Adipocyte (in vitro differentiated cells): ENCODE results near the gene PLEKHG3.

Source experiments
- DNase-seq: peaks from one replicate; pipeline ENCODE4 v3.0.0-alpha.2; 2015; ENCODE audit warnings: low read depth
- H3K27me3 ChIP-seq: replicated peaks from 2 replicates; pipeline ENCODE4 v1.7.0; 2013; ENCODE audit warnings: mild to moderate bottlenecking, low read length, moderate library complexity; ENCODE audit not compliant: control insufficient read depth, insufficient read depth
- H3K36me3 ChIP-seq: 2 replicates; pipeline ENCODE4 v1.7.0; 2013; ENCODE audit warnings: low read length, mild to moderate bottlenecking, moderate library complexity; ENCODE audit not compliant: control insufficient read depth, insufficient read depth, severe bottlenecking
- H3K4me1 ChIP-seq: 2 replicates; pipeline ENCODE4 v1.7.0; 2013; ENCODE audit warnings: mild to moderate bottlenecking, low read length, moderate library complexity; ENCODE audit not compliant: control insufficient read depth, insufficient read depth
- H3K4me3 ChIP-seq: 2 replicates; pipeline ENCODE4 v1.7.0; 2013; ENCODE audit warnings: mild to moderate bottlenecking, low read length, moderate library complexity
- H3K9ac ChIP-seq: 2 replicates; pipeline ENCODE4 v1.7.0; 2013; ENCODE audit warnings: mild to moderate bottlenecking, low read length, moderate library complexity
- H3K9me3 ChIP-seq: 2 replicates; pipeline ENCODE4 v1.7.0; 2013; ENCODE audit warnings: mild to moderate bottlenecking, low read length, moderate library complexity; ENCODE audit not compliant: control insufficient read depth

The PLEKHG3 gene

DNA sequence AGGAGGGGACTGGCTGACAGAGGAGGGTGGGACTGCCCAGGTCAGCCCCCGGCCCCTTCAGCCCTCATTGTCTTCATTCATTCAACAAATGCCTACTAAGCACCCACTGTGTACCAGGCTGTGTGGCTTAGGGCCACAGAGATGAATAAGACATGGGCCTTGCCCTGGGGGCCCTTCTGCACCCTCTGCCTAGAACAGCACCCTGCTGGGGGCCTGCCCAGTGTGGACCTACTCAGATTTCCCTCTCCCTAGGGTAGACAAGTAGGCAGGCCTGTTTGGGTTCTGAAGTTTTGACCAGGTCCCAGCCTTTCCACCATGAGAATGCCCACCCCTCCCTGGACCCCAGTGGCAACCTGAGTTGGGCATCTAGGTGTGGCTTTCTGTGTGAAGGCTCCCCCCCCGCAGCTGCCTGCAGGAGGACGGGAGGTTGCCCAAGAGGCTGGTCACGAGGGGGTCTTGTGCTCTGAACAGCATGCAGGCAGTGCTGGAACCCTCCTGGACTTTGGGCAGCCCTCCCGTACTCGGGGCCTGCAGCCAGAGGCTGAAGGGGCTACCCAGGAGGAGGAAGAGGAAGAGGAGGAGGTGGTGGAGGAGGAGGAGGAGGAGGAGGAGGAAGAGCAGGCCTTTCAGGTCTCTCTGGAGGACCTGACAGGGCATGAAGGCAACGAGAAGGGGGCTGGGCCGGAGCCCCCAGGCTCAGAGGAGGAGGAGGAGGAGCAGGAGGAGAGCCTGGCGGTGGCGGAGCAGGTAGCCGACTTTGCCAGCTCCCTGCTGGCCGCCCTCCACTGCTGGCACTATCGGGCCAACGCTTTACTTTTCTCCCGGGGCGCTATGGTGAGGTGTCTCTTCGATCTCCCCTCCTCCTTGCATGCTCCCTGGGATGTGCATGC is 33.4 kb downstream of the PLEKHG3 start:
- H3K27me3 ChIP-seq: peaks cover 4% of the 10 kb centered on the region
- H3K36me3 ChIP-seq: peaks cover 24% of the 10 kb centered on the region
- H3K9me3 ChIP-seq: no peaks in the 10 kb centered on the region
- DNase-seq: no peak
- H3K9ac ChIP-seq: no peak overlapping the region
- H3K4me3 ChIP-seq: no peak overlapping the region
- no peaks in the 10 kb centered on the region for H3K4me1 ChIP-seq

DNA sequence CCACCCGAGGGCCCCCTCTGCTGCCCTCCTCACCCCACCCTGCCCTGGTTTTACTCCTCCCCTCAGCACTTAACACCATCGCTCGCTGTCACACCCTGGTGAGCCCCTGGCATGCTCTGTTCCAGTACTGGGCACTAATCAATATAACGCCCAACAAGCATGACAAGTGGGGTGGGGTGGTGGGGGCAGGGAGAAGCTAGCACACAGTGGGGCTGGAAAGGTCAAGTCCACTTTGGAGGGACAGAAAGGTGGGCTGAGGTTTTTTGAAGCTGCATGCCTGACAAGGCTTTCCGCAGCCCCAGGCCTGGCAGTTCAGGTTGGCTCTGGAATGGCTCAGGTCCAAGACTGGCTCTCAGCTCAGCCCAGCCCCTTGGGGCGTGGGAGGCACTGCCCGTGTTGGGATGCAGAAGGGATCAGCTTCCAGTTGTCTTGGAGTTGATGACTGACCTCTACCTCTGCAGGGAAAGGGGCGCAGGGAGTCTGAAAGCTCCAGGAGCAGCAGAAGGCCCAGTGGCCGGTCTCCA is 34.1 kb downstream of the PLEKHG3 start:
- no peak overlapping the region for H3K9ac ChIP-seq
- DNase-seq: no peak
- H3K36me3 ChIP-seq: peaks cover 24% of the 10 kb centered on the region
- H3K4me1 ChIP-seq: no peaks in the 10 kb centered on the region
- H3K27me3 ChIP-seq: peaks cover 4% of the 10 kb centered on the region
- no peak overlapping the region for H3K4me3 ChIP-seq
- no peaks in the 10 kb centered on the region for H3K9me3 ChIP-seq

DNA sequence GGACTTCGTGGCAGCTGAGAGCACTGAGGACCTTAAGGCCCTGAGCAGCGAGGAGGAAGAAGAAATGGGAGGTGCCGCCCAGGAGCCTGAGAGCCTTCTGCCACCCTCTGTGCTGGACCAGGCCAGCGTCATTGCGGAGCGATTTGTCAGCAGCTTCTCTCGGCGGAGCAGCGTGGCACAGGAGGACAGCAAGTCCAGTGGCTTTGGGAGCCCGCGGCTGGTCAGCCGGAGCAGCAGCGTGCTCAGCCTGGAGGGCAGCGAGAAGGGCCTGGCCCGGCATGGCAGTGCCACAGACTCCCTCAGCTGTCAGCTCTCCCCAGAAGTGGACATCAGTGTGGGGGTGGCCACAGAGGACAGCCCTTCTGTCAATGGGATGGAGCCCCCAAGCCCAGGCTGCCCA is 37.0 kb downstream of the PLEKHG3 start:
- peaks cover 6% of the 10 kb centered on the region for H3K9me3 ChIP-seq
- peaks cover 5% of the 10 kb centered on the region for H3K4me1 ChIP-seq
- peaks cover 4% of the 10 kb centered on the region for H3K27me3 ChIP-seq
- no peak for DNase-seq
- peaks cover 29% of the 10 kb centered on the region for H3K36me3 ChIP-seq
- no peak overlapping the region for H3K4me3 ChIP-seq
- no peak overlapping the region for H3K9ac ChIP-seq

DNA sequence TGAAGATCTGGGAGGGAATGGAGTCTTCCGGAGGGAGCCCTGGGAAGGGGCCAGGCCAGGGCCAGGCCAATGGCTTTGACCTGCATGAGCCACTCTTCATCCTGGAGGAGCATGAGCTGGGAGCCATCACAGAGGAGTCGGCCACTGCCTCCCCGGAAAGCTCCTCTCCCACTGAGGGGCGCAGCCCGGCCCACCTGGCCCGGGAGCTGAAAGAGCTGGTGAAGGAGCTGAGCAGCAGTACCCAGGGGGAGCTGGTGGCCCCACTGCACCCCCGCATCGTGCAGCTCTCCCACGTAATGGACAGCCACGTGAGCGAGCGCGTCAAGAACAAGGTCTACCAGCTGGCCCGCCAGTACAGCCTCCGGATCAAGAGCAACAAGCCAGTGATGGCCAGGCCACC is 37.7 kb downstream of the PLEKHG3 start:
- DNase-seq: no peak
- H3K9ac ChIP-seq: no peak overlapping the region
- peaks cover 29% of the 10 kb centered on the region for H3K36me3 ChIP-seq
- peaks cover 6% of the 10 kb centered on the region for H3K27me3 ChIP-seq
- H3K9me3 ChIP-seq: peaks cover 6% of the 10 kb centered on the region
- no peak overlapping the region for H3K4me3 ChIP-seq
- peaks cover 5% of the 10 kb centered on the region for H3K4me1 ChIP-seq

DNA sequence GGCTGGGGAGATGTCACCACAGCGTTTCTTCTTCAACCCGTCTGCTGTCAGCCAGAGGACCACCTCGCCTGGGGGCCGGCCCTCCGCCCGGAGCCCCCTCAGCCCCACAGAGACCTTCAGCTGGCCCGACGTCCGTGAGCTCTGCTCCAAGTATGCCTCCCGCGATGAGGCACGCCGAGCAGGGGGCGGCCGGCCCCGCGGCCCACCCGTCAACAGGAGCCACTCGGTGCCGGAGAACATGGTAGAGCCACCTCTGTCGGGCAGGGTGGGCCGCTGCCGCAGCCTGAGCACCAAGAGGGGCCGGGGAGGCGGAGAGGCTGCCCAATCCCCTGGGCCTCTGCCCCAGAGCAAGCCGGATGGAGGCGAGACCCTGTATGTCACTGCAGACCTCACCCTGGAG is 38.8 kb downstream of the PLEKHG3 start:
- Histone ChIP-seq H3K9ac (no peak overlapping the region), H3K36me3 (peaks cover 29% of the 10 kb centered on the region), H3K9me3 (peaks cover 6% of the 10 kb centered on the region), H3K4me1 (peaks cover 5% of the 10 kb centered on the region), H3K27me3 (peaks cover 10% of the 10 kb centered on the region), H3K4me3 (no peak overlapping the region)
- DNase-seq: no peak

DNA sequence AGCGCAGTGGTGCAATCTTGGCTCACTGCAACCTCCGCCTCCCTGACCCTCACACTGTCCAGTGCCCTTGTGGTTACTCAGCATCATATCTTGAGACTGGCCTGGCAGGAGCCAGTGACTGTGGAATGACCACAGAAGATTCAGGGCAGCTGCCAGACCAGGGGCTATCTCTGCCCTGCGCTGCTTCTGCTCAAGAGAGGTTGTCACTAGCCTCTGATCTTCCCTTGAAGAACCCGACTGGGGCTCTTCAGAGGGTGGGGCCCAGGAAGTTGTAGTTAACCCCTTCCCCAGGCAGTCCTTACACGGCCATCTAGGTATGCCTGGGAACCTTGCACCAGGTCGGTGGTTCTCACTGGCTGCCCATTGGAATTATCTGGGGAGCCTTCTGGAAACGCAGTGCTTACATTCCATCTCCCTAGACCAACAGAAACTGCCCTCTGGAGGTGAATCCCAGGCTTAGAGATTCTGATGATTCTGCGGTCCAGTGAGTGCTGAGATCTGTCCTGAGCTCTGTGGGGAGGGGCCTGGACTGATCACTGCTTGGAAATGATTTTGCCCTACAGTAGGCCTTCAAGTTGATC is 41.4 kb downstream of the PLEKHG3 start:
- Histone ChIP-seq H3K9me3 (peaks cover 6% of the 10 kb centered on the region), H3K36me3 (peaks cover 20% of the 10 kb centered on the region), H3K27me3 (peaks cover 6% of the 10 kb centered on the region), H3K4me3 (no peak overlapping the region), H3K4me1 (peaks cover 5% of the 10 kb centered on the region), H3K9ac (no peak overlapping the region)
- no peak for DNase-seq

DNA sequence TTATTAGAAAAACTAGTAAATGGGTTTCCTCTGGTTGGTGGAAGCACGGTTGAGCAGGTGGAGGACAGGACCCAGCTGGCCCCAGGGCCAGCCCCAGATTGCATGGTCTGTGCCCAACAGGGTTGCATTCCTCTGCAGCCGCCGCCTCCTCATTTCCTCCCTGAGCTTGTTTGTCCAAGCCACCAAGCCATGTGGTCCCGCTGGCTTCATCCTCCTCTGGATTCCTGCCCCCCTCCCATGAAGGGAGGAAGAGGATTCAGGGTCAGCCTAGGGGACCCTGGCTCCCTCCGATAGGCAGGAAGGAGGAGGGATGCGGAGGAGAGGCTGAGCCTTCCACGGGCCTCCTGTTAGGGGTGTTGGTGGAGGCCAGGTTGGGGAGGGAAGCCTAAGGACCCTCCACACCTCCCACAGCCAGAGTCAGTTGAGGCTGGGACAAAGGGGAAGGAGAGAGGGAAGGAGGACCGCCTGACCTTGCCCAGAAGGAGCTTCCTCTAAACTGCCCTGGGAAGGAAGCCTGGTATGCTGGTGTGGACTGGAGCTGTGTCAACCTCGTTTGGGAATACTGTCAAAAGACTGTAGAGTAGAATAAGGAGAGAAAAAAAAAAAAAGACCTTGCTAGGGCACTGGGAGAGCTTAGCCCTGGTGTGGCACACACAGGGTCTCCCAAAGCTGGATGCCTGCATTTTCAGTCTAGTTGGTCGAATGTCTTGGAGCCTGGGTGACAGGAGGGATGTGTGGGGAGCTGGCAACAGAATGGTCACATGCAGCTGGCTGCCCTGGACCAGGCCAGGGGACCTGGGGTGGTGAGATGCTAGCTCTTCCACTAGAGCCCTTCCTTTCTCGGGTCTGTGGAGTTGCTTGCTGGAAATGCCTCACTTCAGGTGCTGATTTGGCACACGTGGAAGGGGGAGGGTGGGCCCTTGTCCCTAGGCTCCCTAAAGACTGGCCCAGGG is 42.4 kb downstream of the PLEKHG3 start:
- DNase-seq: peak; percentile 10
- H3K36me3 ChIP-seq: peaks cover 14% of the 10 kb centered on the region
- peaks cover 6% of the 10 kb centered on the region for H3K9me3 ChIP-seq
- no peak overlapping the region for H3K9ac ChIP-seq
- H3K4me1 ChIP-seq: peaks cover 5% of the 10 kb centered on the region
- H3K27me3 ChIP-seq: peaks cover 6% of the 10 kb centered on the region
- H3K4me3 ChIP-seq: no peak overlapping the region

DNA sequence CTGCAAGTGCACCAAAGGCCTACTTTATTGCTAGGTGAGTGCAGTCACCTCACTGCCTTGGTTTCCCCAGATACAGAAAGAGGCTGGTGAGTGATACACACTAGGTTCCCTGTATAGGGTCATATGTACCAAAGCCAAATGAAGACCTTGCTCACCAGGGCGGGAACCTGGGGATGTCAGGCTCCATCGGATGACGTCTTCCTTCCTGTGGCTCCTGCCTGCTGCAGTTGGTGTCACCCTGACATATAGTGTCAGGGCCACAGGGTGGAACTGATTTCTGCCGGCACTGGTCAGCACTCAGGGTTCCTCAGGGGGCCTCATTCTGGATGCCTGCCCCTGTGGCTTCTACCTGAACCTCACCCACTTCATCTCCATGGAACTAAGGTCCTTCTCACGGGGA is 43.1 kb downstream of the PLEKHG3 start:
- H3K9ac ChIP-seq: no peak overlapping the region

DNA sequence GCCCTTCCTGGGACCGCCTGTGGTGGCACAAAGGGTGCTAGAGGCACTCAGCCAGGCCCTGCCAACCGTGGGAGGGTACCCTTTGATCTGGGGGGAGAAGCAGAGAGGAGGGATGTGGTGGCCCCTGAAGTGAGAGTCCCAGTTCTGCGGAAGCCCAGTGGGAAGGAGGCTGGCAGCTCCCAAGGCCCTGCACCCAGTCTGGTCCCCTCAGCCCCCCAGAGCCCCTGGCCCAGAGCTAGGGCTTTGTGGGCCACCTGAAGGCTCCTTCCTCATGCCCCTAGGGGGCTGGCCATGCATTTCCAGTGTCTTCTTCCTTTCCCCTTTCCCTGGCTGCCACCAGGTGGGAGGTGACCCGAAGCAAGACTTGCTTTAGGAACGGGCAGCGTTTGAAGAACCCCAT is 44.3 kb downstream of the PLEKHG3 start:
- Histone ChIP-seq H3K4me1 (peaks cover 5% of the 10 kb centered on the region), H3K4me3 (no peak overlapping the region), H3K36me3 (peaks cover 4% of the 10 kb centered on the region), H3K27me3 (peaks cover 20% of the 10 kb centered on the region), H3K9me3 (peaks cover 6% of the 10 kb centered on the region), H3K9ac (no peak overlapping the region)
- DNase-seq: no peak

More for the DNA sequence above, 43.1 kb downstream of the PLEKHG3 start:
- DNase-seq: no peak
- H3K36me3 ChIP-seq: peaks cover 6% of the 10 kb centered on the region
- no peak overlapping the region for H3K4me3 ChIP-seq
- H3K4me1 ChIP-seq: peaks cover 5% of the 10 kb centered on the region
- H3K27me3 ChIP-seq: peaks cover 10% of the 10 kb centered on the region
- H3K9me3 ChIP-seq: peaks cover 6% of the 10 kb centered on the region

DNA sequence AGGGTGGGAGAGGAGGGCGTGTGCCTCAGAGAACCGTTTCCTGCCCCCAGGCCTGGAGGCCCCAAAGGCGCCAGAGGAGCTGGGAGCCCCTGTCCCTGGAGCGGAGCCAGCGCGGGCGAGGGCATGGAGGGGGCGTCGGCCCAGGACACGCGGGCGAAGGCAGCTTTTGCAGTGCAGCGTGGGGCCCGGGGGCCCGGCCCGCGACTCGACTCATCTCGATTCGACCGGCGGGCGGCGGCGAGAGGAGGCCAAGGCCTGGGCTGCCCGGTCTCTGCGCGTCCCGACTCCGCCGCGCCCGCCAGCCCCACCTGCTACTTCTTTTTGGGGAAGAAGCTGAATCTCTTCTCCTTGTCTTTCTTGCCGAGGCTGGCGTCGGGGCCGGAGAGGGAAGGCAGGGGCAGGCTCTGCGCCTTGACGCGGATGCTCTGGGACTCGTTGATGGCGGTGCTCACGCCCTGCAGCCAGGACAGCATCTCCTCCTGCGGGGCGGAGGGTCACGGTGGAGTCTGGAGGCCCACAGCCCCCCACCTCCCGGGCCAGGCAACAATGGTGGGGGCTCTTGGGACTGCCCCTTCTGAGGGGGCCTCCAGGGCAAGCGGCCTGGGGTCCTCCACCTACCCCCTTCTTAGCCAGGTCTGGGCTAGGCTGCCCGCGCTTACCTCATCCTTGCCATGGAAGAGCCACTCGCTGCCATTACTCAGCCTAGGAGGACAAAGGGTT is 44.9 kb downstream of the PLEKHG3 start:
- Histone ChIP-seq H3K9ac (no peak overlapping the region), H3K4me3 (no peak overlapping the region), H3K4me1 (peaks cover 5% of the 10 kb centered on the region), H3K9me3 (peaks cover 4% of the 10 kb centered on the region), H3K36me3 (peaks cover 1% of the 10 kb centered on the region), H3K27me3 (peaks cover 25% of the 10 kb centered on the region)
- DNase-seq: no peak
